Neural cell (in vitro differentiated cells): ENCODE data around the gene MTREX.

ENCODE experiments used
- CTCF ChIP-seq: fragments of 450-650 bp; IDR thresholded peaks from 2 replicates; pipeline ENCODE4 v1.5.1; 2014; ENCODE audit warnings: antibody characterized with exemption, mild to moderate bottlenecking, moderate library complexity; ENCODE audit not compliant: poor library complexity, severe bottlenecking
- POLR2AphosphoS5 ChIP-seq: IDR thresholded peaks from 2 replicates; pipeline ENCODE4 v1.6.1; 2012
- RAD21 ChIP-seq: fragments of 450-650 bp; conservative IDR thresholded peaks from 2 replicates; pipeline ENCODE4 v1.6.1; 2014; ENCODE audit warnings: antibody characterized with exemption, mild to moderate bottlenecking, moderate library complexity

GRCh38 chr5:55451976-55452375 is 144.2 kb downstream of the MTREX start:
- TF ChIP-seq CTCF (no peak), RAD21 (no peak), POLR2AphosphoS5 (no peak)
